Muscle of leg (tissue), 11 donors: ENCODE results near the gene SLC45A2. TPM values are rescaled to one million over a fixed set of nuclear protein-coding genes. Genes with fewer than 3 reads are reported as not detected.
A peak's percentile ranks its signal among the peaks of the same experiment; 100 is the strongest.

Experiments
- DNase-seq: peaks from one replicate; pipeline ENCODE4 v3.0.0; 2013
- H3K27ac ChIP-seq: one replicate; pipeline ENCODE4 v1.5.1; 2013; ENCODE audit warnings: mild to moderate bottlenecking, low read length, control low read depth
- H3K27me3 ChIP-seq: one replicate; pipeline ENCODE4 v1.6.1; 2013; ENCODE audit warnings: low read length; ENCODE audit not compliant: control insufficient read depth, insufficient read depth
- H3K36me3 ChIP-seq: one replicate; pipeline ENCODE4 v1.6.1; 2013; ENCODE audit warnings: low read length; ENCODE audit not compliant: control insufficient read depth, insufficient read depth
- H3K4me1 ChIP-seq: one replicate; pipeline ENCODE4 v1.6.1; 2013; ENCODE audit warnings: low read length; ENCODE audit not compliant: control insufficient read depth, insufficient read depth
- H3K4me3 ChIP-seq: one replicate; pipeline ENCODE4 v1.5.1; 2013; ENCODE audit warnings: low read length, control low read depth
- H3K9me3 ChIP-seq: replicated peaks from 2 replicates; pipeline ENCODE4 v1.6.1; 2013; ENCODE audit warnings: low read depth, low read length; ENCODE audit not compliant: control insufficient read depth
- WGBS: methylation state at CpG from one replicate; pipeline ENCODE4 v1.1.5; 2013; ENCODE audit warnings: missing lambda C conversion rate; ENCODE audit not compliant: insufficient coverage; 5-methylcytosine and 5-hydroxymethylcytosine counted together
- polyA plus RNA-seq, 8 donors: library from polyadenylated mRNA; unstranded; fragments of 120-200 nt; gene quantifications; one replicate each; pipeline versions ENCODE4 v1.2.1 to v1.2.3, GENCODE V29; 2013; ENCODE audit warnings: inconsistent platforms in 1 of 8, low replicate concordance in 1 of 8; ENCODE audit not compliant: insufficient read length in 8 of 8, insufficient read depth in 1 of 8
- total RNA-seq: library from RNA; stranded (reverse); fragments of 120-200 nt; gene quantifications from one replicate; pipeline ENCODE4 v1.2.4, GENCODE V29; 2013

SLC45A2 gene
- total and polyA plus RNA-seq, 9 donors: 0.09 to 0.59 (median 0.16) TPM

GRCh38 chr5:34007621-34008600, 23.4 kb upstream of the SLC45A2 start, which contains the start of gene AMACR:
Gene AMACR (minus strand): TSS chr5:34008050. CDS start chr5:34008019, 31 bp downstream.
- Histone ChIP-seq H3K27ac (peak within 1 kb of the TSS; percentile 99), H3K9me3 (no peaks in the 10 kb centered on the region), H3K4me1 (peaks cover 11% of the 10 kb centered on the region), H3K27me3 (no peaks in the 10 kb centered on the region), H3K4me3 (peak within 1 kb of the TSS; percentile 80), H3K36me3 (peaks cover 14% of the 10 kb centered on the region)
- peak; percentile 99 for DNase-seq
- WGBS: under 1% methylated on average over 72 of the region's 76 CpGs

- H3K36me3 ChIP-seq: peaks cover 20% of the 10 kb centered on the region
- no peaks in the 10 kb centered on the region for H3K27me3 ChIP-seq
- peaks cover 9% of the 10 kb centered on the region for H3K4me1 ChIP-seq
- peak overlapping the region; percentile 80 for H3K4me3 ChIP-seq
- peak; percentile 53 for DNase-seq
- peak overlapping the region; percentile 99 for H3K27ac ChIP-seq
- WGBS: 2% methylated on average over 8 of the region's 11 CpGs
- no peaks in the 10 kb centered on the region for H3K9me3 ChIP-seq
Observed at GRCh38 chr5:34007201-34007620, 22.7 kb upstream of the SLC45A2 start.

DNA sequence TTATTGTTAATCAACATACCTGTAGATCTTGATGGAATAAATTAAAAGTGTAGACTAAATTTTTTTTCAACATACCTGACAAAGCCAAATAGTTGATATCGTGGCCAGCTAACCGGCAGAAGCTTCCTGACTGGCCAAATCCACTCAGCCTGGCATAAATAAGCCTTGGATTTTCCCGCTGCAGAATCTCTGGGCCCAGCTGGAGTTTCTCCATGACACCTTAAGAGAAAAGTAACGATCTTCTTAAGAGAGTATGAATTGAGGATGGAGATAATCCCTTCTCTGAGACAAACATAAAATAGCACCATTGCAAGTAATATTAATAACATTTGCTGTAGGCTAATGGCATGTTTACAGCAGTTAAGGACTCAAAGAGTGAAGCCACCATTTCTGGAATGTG, 21.2 kb upstream of the SLC45A2 start:
- no peak overlapping the region for H3K4me3 ChIP-seq
- H3K4me1 ChIP-seq: peaks cover 9% of the 10 kb centered on the region
- no peaks in the 10 kb centered on the region for H3K9me3 ChIP-seq
- no peak overlapping the region for H3K27ac ChIP-seq
- H3K36me3 ChIP-seq: peaks cover 25% of the 10 kb centered on the region
- WGBS: no CpG with 5 or more reads among the region's 4 CpGs
- H3K27me3 ChIP-seq: no peaks in the 10 kb centered on the region
- DNase-seq: no peak

DNA sequence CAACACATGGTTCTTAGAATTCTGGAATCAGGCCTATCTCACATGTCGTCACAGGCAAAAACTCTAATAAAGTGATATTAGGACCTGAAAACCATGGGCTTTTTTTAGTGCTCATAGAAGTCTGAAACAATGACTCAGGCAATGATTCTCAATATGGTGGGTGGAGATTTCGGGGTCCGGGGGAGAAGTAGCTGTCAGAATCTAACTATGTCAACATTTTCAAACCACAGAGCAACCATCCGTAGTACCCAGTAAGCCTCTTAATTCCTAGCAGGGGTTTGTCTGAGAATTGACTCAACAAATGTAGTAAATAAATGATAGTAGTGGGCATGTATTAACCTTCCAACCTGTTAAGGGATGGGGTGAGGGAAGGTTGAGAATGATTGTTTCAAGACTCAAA, 20.7 kb upstream of the SLC45A2 start:
- Histone ChIP-seq H3K4me1 (peaks cover 9% of the 10 kb centered on the region), H3K36me3 (peaks cover 25% of the 10 kb centered on the region), H3K27ac (no peak overlapping the region), H3K27me3 (no peaks in the 10 kb centered on the region), H3K4me3 (no peak overlapping the region), H3K9me3 (no peaks in the 10 kb centered on the region)
- no peak for DNase-seq
- no CpG with 5 or more reads among the region's 4 CpGs for WGBS

DNA sequence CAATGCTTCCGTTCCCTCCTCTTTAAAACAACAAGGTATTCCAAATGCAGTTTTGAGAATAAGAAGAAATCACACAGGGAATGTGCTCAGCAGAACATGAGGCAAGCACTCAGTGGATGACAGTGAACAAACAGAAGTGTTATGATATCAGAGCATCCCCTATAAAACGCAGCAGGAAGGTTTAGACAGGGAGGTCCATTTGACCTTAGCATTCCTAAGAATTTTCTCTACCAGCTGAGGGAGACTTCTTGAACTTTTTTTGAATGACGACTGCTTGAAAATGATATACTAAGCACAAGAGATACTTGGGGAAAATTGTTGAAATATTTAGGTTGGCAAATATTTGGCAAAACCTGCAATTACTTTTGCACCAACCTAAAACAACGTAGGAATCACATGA, 19.4 kb upstream of the SLC45A2 start:
- no CpG with 5 or more reads among the region's 4 CpGs for WGBS

DNA sequence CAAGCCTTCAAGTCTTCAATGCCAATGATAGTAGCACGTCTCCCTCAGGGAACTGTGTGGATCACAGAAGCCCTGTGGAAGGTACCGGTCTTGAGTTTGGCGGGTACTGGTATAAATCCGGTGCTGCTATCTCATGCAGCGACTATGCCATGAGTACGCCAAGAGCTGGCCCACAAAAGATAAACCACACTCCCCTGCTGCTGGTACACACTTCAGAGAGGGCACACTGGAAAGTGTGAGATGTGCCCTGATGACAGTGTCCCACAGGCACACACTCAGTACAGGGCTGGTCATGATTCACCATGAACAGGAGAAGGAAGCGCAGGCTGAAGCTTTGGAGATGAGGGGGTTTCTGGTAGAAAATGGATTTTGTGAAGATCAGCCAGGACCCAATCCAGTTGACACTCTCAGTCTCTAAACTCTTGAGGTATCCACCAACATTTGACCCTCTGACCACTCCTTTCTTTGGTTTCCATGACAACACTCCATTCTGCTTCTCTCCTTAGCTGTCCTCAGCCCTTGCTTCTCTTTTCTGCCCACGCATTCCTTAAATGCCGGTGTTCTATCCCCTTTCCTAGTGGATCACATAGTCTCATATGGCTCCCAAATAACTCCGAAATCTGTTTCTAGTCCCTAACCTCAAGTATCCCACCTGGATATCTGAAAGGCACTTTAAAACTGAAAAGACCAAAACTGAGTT, 18.3 kb upstream of the SLC45A2 start:
- Histone ChIP-seq H3K36me3 (peaks cover 30% of the 10 kb centered on the region), H3K4me1 (peaks cover 9% of the 10 kb centered on the region), H3K9me3 (no peaks in the 10 kb centered on the region), H3K4me3 (no peak overlapping the region), H3K27me3 (no peaks in the 10 kb centered on the region), H3K27ac (no peak overlapping the region)
- no peak for DNase-seq
- 98% methylated on average over 5 of the region's 10 CpGs for WGBS

More for the DNA sequence above, 19.4 kb upstream of the SLC45A2 start:
- no peak for DNase-seq
- Histone ChIP-seq H3K27ac (no peak overlapping the region), H3K36me3 (peaks cover 27% of the 10 kb centered on the region), H3K9me3 (no peaks in the 10 kb centered on the region), H3K4me3 (no peak overlapping the region), H3K4me1 (peaks cover 9% of the 10 kb centered on the region), H3K27me3 (no peaks in the 10 kb centered on the region)

GRCh38 chr5:34001241-34001841, 16.8 kb upstream of the SLC45A2 start:
- Histone ChIP-seq H3K4me3 (no peak overlapping the region), H3K27me3 (no peaks in the 10 kb centered on the region), H3K27ac (no peak overlapping the region), H3K9me3 (no peaks in the 10 kb centered on the region), H3K36me3 (peaks cover 32% of the 10 kb centered on the region), H3K4me1 (peaks cover 7% of the 10 kb centered on the region)
- 83% methylated on average over 7 of the region's 10 CpGs for WGBS
- no peak for DNase-seq

DNA sequence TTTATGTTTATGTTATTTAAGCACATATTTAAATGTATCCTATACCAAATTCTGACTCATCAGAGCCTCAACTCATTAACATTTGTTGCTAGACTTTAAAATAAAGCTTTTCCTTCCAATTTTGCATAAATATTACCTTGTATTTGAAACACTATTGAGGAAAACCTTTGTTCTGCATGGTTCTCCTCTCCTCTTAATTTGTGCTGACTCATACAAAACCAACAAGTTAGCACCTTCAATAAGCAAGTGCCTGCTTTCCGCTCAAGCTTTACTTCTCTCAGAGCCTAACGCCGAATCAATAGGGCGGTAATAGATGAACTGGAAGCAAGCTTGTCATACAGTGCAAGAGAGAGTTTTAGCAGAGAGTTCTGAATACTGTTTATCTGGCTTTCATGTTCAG, 15.5 kb upstream of the SLC45A2 start:
- WGBS: 94% methylated on average over 3 of the region's 4 CpGs
- no peak for DNase-seq
- H3K36me3 ChIP-seq: peaks cover 31% of the 10 kb centered on the region
- no peaks in the 10 kb centered on the region for H3K9me3 ChIP-seq
- H3K27me3 ChIP-seq: no peaks in the 10 kb centered on the region
- H3K4me1 ChIP-seq: peaks cover 7% of the 10 kb centered on the region
- H3K27ac ChIP-seq: no peak overlapping the region
- no peak overlapping the region for H3K4me3 ChIP-seq

- no peaks in the 10 kb centered on the region for H3K9me3 ChIP-seq
- peaks cover 7% of the 10 kb centered on the region for H3K4me1 ChIP-seq
- DNase-seq: peak; percentile 89
- no peak overlapping the region for H3K27ac ChIP-seq
- H3K36me3 ChIP-seq: peaks cover 15% of the 10 kb centered on the region
- no peak overlapping the region for H3K4me3 ChIP-seq
- 26% methylated on average over 5 of the region's 6 CpGs for WGBS
- no peaks in the 10 kb centered on the region for H3K27me3 ChIP-seq
Observed at GRCh38 chr5:33997331-33997983, 13.0 kb upstream of the SLC45A2 start.
